ENCODE results near the gene NDFIP2. TPM values are rescaled to one million over a fixed set of nuclear protein-coding genes. Genes with fewer than 3 reads are reported as not detected.
"Not testable (repeated sequence)": the region's sequence is repeated elsewhere in the genome, so short reads cannot be mapped to it uniquely, and the experiment has no call there.

The NDFIP2 gene
- total RNA-seq, 2 experiments from 2014 or later: 47.6 to 48.8 TPM

GRCh38 chr13:79557666-79558065 lies 76.7 kb downstream of the NDFIP2 start:
- peaks cover 19% of the 10 kb centered on the region for H3K9me3 Mint-ChIP-seq
- no peak overlapping the region for H3K27ac Mint-ChIP-seq
- H3K27me3 Mint-ChIP-seq: no peaks in the 10 kb centered on the region
- no peak overlapping the region for H3K4me3 Mint-ChIP-seq
- DNase-seq: no peak
- peaks cover 30% of the 10 kb centered on the region for H3K36me3 Mint-ChIP-seq
- H3K4me1 Mint-ChIP-seq: no peaks in the 10 kb centered on the region

GRCh38 chr13:79560954-79561353 lies 80.0 kb downstream of the NDFIP2 start:
- no peak for DNase-seq
- Mint-ChIP-seq H3K4me1 (no peaks in the 10 kb centered on the region), H3K27ac (no peak overlapping the region), H3K9me3 (peaks cover 34% of the 10 kb centered on the region), H3K27me3 (no peaks in the 10 kb centered on the region), H3K36me3 (peaks cover 33% of the 10 kb centered on the region), H3K4me3 (no peak overlapping the region)

GRCh38 chr13:79562557-79562956 lies 81.6 kb downstream of the NDFIP2 start:
- no peak for DNase-seq
- Mint-ChIP-seq H3K36me3 (peaks cover 32% of the 10 kb centered on the region), H3K4me1 (no peaks in the 10 kb centered on the region), H3K27ac (no peak overlapping the region), H3K27me3 (no peaks in the 10 kb centered on the region), H3K4me3 (no peak overlapping the region), H3K9me3 (peaks cover 37% of the 10 kb centered on the region)

- no peaks in the 10 kb centered on the region for H3K4me1 Mint-ChIP-seq
- H3K27ac Mint-ChIP-seq: no peak overlapping the region
- peaks cover 29% of the 10 kb centered on the region for H3K9me3 Mint-ChIP-seq
- no peak overlapping the region for H3K4me3 Mint-ChIP-seq
- H3K36me3 Mint-ChIP-seq: peaks cover 6% of the 10 kb centered on the region
- DNase-seq: no peak
- H3K27me3 Mint-ChIP-seq: no peaks in the 10 kb centered on the region
Observed at GRCh38 chr13:79566118-79566517, 85.2 kb downstream of the NDFIP2 start.

DNA sequence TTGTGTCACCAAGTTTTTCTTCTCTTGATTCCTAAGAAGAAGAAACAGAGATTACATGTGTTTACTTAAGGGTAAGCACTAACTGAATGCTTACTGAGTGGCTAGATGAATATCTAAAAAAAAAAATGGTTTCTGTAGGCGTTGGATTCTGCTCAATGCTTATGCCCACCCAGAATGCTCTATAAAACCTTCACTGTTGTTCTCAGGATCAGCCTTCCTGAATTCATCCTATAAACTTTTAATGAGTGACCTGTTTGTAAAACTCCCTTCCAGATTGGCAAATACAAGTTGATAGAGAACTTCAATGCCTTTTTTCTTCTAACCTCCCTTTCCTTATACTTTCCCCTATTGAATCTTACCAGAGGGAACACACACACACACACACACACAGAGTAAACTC lies 90.2 kb downstream of the NDFIP2 start:
- Mint-ChIP-seq H3K9me3 (peaks cover 4% of the 10 kb centered on the region), H3K4me3 (no peak overlapping the region), H3K27me3 (no peaks in the 10 kb centered on the region), H3K27ac (no peak overlapping the region), H3K4me1 (no peaks in the 10 kb centered on the region), H3K36me3 (peaks cover 1% of the 10 kb centered on the region)
- no peak for DNase-seq

DNA sequence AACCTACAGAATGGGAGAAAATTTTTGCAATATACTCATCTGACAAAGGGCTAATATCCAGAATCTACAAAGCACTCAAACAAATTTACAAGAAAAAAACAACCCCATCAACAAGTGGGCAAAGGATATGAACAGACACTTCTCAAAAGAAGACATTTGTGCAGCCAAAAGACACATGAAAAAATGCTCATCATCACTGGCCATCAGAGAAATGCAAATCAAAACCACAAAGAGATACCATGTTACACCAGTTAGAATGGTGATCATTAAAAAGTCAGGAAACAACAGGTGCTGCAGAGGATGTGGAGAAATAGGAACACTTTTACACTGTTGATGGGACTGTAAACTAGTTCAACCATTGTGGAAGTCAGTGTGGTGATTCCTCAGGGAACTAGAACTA lies 92.9 kb downstream of the NDFIP2 start:
- not testable (repeated sequence) for DNase-seq, H3K36me3 Mint-ChIP-seq, H3K27me3 Mint-ChIP-seq, H3K4me1 Mint-ChIP-seq, H3K27ac Mint-ChIP-seq, H3K4me3 Mint-ChIP-seq
- H3K9me3 Mint-ChIP-seq: peaks cover 12% of the 10 kb centered on the region

DNA sequence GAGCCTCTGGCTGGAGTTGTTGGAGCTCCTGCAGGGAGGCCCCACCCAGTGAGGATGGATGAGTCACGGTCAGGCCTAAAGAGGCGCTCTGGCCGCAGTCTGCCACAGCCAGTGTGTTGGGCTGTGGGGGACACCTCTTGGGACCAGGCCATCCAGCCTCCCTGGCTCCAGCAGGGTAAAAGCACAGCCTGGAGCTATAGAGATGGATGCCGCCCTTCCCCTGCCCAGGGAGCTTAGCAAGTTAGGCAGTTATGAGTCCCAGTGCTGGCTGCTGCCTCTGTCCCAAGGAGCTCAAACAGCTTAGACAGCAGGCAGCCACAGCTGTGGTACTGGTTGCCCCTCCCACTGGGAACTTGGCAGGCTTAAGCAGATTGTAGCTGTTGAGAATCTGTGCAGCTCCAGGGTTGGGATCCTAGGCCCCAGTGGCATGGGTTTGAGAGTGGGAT lies 100.9 kb downstream of the NDFIP2 start:
- no peaks in the 10 kb centered on the region for H3K4me1 Mint-ChIP-seq
- no peaks in the 10 kb centered on the region for H3K27me3 Mint-ChIP-seq
- H3K4me3 Mint-ChIP-seq: no peak overlapping the region
- no peak for DNase-seq
- H3K36me3 Mint-ChIP-seq: no peaks in the 10 kb centered on the region
- no peak overlapping the region for H3K27ac Mint-ChIP-seq
- H3K9me3 Mint-ChIP-seq: peaks cover 7% of the 10 kb centered on the region

- Mint-ChIP-seq H3K27me3 (no peaks in the 10 kb centered on the region), H3K4me3 (no peak overlapping the region), H3K4me1 (no peaks in the 10 kb centered on the region), H3K9me3 (peaks cover 6% of the 10 kb centered on the region), H3K27ac (no peak overlapping the region), H3K36me3 (no peaks in the 10 kb centered on the region)
- no peak for DNase-seq
Observed at GRCh38 chr13:79582896-79583295, 101.9 kb downstream of the NDFIP2 start.

GRCh38 chr13:79585033-79585432 lies 104.1 kb downstream of the NDFIP2 start:
- no peaks in the 10 kb centered on the region for H3K4me1 Mint-ChIP-seq

GRCh38 chr13:79589603-79590393 lies 108.8 kb downstream of the NDFIP2 start:
- H3K36me3 Mint-ChIP-seq: no peaks in the 10 kb centered on the region
- DNase-seq: no peak
- H3K27me3 Mint-ChIP-seq: no peaks in the 10 kb centered on the region
- H3K4me3 Mint-ChIP-seq: no peak overlapping the region
- no peaks in the 10 kb centered on the region for H3K4me1 Mint-ChIP-seq
- H3K27ac Mint-ChIP-seq: no peak overlapping the region
- peaks cover 8% of the 10 kb centered on the region for H3K9me3 Mint-ChIP-seq

More at GRCh38 chr13:79585033-79585432, 104.1 kb downstream of the NDFIP2 start:
- H3K36me3 Mint-ChIP-seq: no peaks in the 10 kb centered on the region
- no peak overlapping the region for H3K27ac Mint-ChIP-seq
- H3K27me3 Mint-ChIP-seq: no peaks in the 10 kb centered on the region
- peaks cover 8% of the 10 kb centered on the region for H3K9me3 Mint-ChIP-seq
- H3K4me3 Mint-ChIP-seq: no peak overlapping the region
- DNase-seq: no peak

DNA sequence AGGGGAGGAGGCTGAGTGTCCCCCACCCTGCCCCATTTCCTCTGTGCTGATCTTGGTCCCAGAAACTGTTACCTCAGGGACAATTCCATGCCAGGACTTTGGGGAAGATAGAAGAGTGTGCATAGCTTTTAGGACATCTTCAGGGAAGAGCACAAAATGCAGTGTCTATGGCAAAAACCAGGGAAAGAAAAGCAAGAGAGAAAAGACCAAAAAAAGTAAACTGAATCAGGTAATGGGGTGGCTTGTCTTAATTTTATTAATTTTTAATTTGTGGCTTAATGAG lies 109.4 kb downstream of the NDFIP2 start:
- Mint-ChIP-seq H3K36me3 (no peaks in the 10 kb centered on the region), H3K9me3 (peaks cover 5% of the 10 kb centered on the region), H3K4me1 (no peaks in the 10 kb centered on the region), H3K4me3 (no peak overlapping the region), H3K27me3 (no peaks in the 10 kb centered on the region), H3K27ac (no peak overlapping the region)
- DNase-seq: no peak

- Mint-ChIP-seq H3K9me3 (peaks cover 5% of the 10 kb centered on the region), H3K36me3 (no peaks in the 10 kb centered on the region), H3K27me3 (no peaks in the 10 kb centered on the region), H3K27ac (no peak overlapping the region), H3K4me1 (no peaks in the 10 kb centered on the region), H3K4me3 (no peak overlapping the region)
- no peak for DNase-seq
Observed at GRCh38 chr13:79591493-79591892, 110.5 kb downstream of the NDFIP2 start.

- Mint-ChIP-seq H3K27me3 (no peaks in the 10 kb centered on the region), H3K9me3 (peaks cover 2% of the 10 kb centered on the region), H3K4me3 (no peak overlapping the region), H3K4me1 (no peaks in the 10 kb centered on the region), H3K36me3 (no peaks in the 10 kb centered on the region), H3K27ac (no peak overlapping the region)
- no peak for DNase-seq
Observed at GRCh38 chr13:79593121-79593520, 112.2 kb downstream of the NDFIP2 start.

DNA sequence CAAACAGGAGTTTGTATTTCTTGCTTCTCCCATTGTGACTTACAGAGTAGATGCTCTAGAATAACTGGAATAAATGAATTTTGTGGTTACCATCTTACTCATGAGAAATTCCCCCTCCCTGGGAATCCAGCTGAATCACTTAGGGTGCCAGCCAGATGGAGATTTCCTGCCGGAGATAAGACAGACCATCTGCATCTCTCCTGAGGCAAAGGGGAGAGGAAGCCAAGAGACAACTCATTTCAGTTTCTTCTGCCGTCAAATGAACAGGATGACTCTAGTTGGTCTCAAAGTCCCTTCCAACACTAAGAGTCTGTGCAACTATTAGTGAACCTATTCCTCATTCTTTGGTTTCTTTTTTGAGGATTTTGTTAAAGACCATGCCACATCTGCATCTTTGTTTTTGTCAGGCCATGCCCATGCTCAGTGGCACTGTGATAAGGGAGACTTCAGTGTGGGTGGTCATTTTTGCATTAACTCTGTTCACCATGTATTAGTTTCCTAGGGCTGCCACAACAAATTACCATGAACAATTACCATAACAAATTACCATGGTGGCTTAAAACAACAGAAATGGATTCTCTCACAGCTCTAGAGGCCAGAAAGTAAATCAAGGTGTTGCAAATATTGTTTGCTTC lies 112.8 kb downstream of the NDFIP2 start:
- H3K36me3 Mint-ChIP-seq: no peaks in the 10 kb centered on the region
- H3K27me3 Mint-ChIP-seq: no peaks in the 10 kb centered on the region
- no peak overlapping the region for H3K27ac Mint-ChIP-seq
- H3K4me1 Mint-ChIP-seq: no peaks in the 10 kb centered on the region
- DNase-seq: no peak
- H3K9me3 Mint-ChIP-seq: no peaks in the 10 kb centered on the region
- H3K4me3 Mint-ChIP-seq: no peak overlapping the region

DNA sequence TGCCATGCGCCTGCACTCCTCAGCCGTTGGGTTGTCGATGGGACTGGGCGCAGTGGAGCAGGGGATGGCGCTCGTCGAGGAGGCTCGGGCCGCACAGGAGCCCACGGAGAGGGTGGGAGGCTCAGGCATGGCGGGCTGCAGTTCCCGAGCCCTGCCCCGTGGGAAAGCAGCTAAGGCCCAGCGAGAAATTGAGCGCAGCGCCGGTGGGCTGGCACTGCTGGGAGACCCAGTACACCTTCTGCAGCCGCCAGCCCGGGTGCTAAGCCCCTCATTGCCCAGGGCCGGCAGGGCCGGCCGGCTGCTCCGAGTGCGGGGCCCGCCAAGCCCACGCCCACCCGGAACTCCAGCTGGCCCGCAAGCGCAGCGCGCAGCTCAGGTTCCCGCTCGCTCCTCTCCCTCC lies 119.2 kb downstream of the NDFIP2 start:
- not testable (repeated sequence) for H3K36me3 Mint-ChIP-seq, DNase-seq, H3K9me3 Mint-ChIP-seq, H3K4me3 Mint-ChIP-seq, H3K27ac Mint-ChIP-seq, H3K27me3 Mint-ChIP-seq, H3K4me1 Mint-ChIP-seq

GRCh38 chr13:79602936-79603335 lies 122.0 kb downstream of the NDFIP2 start:
- Mint-ChIP-seq H3K36me3 (no peaks in the 10 kb centered on the region), H3K27ac (no peak overlapping the region), H3K4me3 (no peak overlapping the region), H3K4me1 (no peaks in the 10 kb centered on the region), H3K9me3 (peaks cover 2% of the 10 kb centered on the region), H3K27me3 (peaks cover 1% of the 10 kb centered on the region)
- DNase-seq: no peak

All from activated naive CD8-positive, alpha-beta T cell treated with anti-CD3 and anti-CD28 coated beads for 36 hours (primary cell).